Measurements from ENCODE around the gene DUT.

DNA sequence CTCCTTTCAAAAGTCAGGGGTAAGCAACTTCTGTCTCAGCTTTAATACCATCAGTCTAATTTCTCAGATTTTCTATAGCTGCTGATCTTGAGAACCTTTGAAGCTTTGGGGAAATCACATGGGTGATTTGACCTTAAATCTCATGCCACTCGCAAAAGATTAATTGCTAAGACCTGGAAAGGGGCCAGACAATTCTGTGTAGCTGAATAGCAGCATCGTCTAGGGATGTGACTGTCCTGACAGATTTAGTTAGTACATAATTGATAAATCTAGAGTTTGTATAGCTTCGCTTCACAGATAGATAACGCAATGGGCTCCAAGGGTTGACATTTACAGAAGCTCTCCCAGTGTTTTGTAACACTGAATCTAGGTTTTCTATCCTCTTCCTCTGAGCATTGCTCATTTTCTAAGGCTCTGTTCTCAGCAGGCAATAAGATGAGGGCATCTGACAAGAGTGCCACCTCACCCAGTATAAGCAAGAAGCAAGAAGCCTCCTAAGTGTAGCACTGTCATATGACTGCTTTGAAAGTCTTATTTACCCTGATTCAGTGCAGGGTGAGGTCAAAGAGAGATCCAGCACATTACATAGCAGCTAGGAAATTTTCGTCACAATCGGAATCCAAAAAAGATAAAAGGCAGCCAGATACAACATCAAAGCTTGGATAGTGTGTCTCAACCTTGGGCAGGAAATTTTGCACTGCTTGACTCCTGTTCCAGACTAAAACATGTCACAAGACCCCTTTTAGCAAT, 47.7 kb upstream of the DUT start:
- no peak for TF ChIP-seq POLR2A (IDR thresholded peaks at IDR 0.05)
- TF ChIP-seq, protein P1, sequence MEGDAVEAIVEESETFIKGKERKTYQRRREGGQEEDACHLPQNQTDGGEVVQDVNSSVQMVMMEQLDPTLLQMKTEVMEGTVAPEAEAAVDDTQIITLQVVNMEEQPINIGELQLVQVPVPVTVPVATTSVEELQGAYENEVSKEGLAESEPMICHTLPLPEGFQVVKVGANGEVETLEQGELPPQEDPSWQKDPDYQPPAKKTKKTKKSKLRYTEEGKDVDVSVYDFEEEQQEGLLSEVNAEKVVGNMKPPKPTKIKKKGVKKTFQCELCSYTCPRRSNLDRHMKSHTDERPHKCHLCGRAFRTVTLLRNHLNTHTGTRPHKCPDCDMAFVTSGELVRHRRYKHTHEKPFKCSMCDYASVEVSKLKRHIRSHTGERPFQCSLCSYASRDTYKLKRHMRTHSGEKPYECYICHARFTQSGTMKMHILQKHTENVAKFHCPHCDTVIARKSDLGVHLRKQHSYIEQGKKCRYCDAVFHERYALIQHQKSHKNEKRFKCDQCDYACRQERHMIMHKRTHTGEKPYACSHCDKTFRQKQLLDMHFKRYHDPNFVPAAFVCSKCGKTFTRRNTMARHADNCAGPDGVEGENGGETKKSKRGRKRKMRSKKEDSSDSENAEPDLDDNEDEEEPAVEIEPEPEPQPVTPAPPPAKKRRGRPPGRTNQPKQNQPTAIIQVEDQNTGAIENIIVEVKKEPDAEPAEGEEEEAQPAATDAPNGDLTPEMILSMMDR (IDR thresholded peaks at IDR 0.05): no peak

Data from esophagus squamous epithelium (tissue), 4 donors.